Colonic mucosa (tissue), 4 donors: Measurements from ENCODE around the gene CCDC136. TPM values are rescaled to one million over a fixed set of nuclear protein-coding genes. Genes with fewer than 3 reads are reported as not detected.

Source experiments
- DNase-seq: peaks from one replicate; pipeline ENCODE4 v3.0.0-alpha.2; 2020
- H3K27ac ChIP-seq: fragments of 200-600 bp; one replicate; pipeline ENCODE4 v1.8.0; 2021
- H3K27me3 ChIP-seq: fragments of 200-600 bp; one replicate; pipeline ENCODE4 v1.8.0; 2021
- H3K36me3 ChIP-seq: fragments of 200-600 bp; one replicate; pipeline ENCODE4 v1.8.0; 2021
- H3K4me1 ChIP-seq: fragments of 200-600 bp; one replicate; pipeline ENCODE4 v1.8.0; 2021; ENCODE audit warnings: mild to moderate bottlenecking
- H3K4me3 ChIP-seq: fragments of 200-600 bp; one replicate; pipeline ENCODE4 v1.8.0; 2021
- H3K9ac ChIP-seq, 2 donors: one replicate each; pipeline ENCODE4 v1.7.0; 2013; ENCODE audit warnings: control low read depth in 2 of 2, low read depth in 2 of 2, low read length in 2 of 2
- H3K9me3 ChIP-seq: fragments of 200-600 bp; one replicate; pipeline ENCODE4 v1.8.0; 2021
- intact Hi-C: fragments of 100-400 bp; cut with DNase I; formaldehyde crosslinking; loops from one replicate; pipeline ENCODE4 v1.14.1; 2022
- total RNA-seq, 2 donors: library from RNA; stranded (reverse); fragmentation: NEBNext Ultra II Directional in 1 of 2; extraction: Animal tissue kit (Norgen Biotek cat#: 25700) in 1 of 2; gene quantifications; one replicate each; pipeline ENCODE4 v1.2.1, GENCODE V29; 2021
- TF ChIP-seq, protein P1 (sequence below): fragments of 200-600 bp; IDR thresholded peaks from one replicate; pipeline ENCODE4 v1.8.0; 2022; ENCODE audit warnings: antibody characterized with exemption, mild to moderate bottlenecking
- donor health status: healthy.
- donor health status: DM: no; HTN: no; CAD: no.
- donor health status: DM: no; HTN: no; CAD: no.

CCDC136 gene
- total RNA-seq, 2 donors from 2014 or later, result 0.64 to 5.8 TPM

DNA sequence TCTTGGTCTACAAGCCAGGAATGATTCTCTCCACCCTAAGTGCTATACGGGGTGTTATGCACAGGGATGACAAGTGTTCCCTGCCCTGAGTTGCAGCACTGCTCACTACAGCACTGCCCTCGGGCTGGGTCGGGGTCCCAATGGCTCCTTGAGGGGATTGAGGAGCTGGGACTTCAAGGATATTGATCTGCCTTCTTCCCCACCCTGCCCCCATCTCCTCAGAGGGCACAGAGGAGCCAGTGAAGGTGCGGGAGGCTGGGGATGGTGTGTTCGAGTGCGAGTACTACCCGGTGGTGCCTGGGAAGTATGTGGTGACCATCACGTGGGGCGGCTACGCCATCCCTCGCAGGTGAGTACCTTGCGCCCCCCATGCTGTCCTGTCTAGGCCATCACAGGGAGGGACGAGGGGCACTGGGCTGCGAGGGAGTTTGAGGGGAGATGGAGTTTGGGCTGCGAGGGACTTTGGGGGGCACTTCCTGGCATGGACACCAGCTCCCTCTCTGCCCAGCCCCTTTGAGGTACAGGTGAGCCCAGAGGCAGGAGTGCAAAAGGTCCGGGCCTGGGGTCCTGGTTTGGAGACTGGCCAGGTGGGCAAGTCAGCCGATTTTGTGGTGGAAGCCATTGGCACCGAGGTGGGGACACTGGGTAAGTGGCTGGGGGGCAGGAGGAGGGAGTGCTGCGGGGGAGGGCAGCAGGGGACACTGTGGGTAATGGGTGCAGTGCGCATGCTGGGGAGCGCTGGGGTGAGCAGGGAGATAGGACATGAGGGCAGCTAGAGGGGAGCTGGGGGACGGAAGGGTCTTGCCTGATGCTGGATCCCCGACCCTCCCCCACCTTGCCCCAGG lies 48.8 kb downstream of the CCDC136 start:
- intact Hi-C loops, result loop anchor here (2.0 kb wide), 1 partner anchor 42 kb away; no protein-coding TSS in a partner anchor
- no peak overlapping the region for H3K27ac ChIP-seq
- no peak overlapping the region for H3K4me3 ChIP-seq
- H3K36me3 ChIP-seq, result no peaks in the 10 kb centered on the region
- no peaks in the 10 kb centered on the region for H3K4me1 ChIP-seq
- TF ChIP-seq, protein P1, sequence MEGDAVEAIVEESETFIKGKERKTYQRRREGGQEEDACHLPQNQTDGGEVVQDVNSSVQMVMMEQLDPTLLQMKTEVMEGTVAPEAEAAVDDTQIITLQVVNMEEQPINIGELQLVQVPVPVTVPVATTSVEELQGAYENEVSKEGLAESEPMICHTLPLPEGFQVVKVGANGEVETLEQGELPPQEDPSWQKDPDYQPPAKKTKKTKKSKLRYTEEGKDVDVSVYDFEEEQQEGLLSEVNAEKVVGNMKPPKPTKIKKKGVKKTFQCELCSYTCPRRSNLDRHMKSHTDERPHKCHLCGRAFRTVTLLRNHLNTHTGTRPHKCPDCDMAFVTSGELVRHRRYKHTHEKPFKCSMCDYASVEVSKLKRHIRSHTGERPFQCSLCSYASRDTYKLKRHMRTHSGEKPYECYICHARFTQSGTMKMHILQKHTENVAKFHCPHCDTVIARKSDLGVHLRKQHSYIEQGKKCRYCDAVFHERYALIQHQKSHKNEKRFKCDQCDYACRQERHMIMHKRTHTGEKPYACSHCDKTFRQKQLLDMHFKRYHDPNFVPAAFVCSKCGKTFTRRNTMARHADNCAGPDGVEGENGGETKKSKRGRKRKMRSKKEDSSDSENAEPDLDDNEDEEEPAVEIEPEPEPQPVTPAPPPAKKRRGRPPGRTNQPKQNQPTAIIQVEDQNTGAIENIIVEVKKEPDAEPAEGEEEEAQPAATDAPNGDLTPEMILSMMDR, result no peak
- no peaks in the 10 kb centered on the region for H3K27me3 ChIP-seq
- H3K9me3 ChIP-seq, result no peaks in the 10 kb centered on the region
- H3K9ac ChIP-seq, result no peak overlapping the region
- DNase-seq, result no peak

DNA sequence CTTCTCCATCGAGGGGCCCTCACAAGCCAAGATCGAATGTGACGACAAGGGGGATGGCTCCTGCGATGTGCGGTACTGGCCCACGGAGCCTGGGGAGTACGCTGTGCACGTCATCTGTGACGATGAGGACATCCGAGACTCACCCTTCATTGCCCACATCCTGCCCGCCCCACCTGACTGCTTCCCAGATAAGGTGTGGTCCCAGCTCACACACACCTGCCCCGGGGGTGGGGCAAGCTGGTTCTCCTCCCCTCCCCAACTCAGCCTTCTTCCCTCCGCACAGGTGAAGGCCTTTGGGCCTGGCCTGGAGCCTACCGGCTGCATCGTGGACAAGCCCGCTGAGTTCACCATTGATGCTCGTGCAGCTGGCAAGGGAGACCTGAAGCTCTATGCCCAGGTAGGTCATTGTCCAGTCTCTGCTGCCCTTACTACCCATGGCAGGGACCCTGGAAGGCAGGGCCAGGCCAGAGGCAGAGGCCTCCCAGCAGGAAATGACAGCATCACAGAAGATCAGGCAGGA lies 49.5 kb downstream of the CCDC136 start:
- intact Hi-C loops, result loop anchor here (2.0 kb wide), 1 partner anchor 42 kb away; no protein-coding TSS in a partner anchor
- DNase-seq, result peak; percentile 80
- H3K9me3 ChIP-seq, result no peaks in the 10 kb centered on the region
- TF ChIP-seq, protein P1, result no peak
- no peak overlapping the region for H3K9ac ChIP-seq
- no peak overlapping the region for H3K27ac ChIP-seq
- H3K27me3 ChIP-seq, result no peaks in the 10 kb centered on the region
- no peaks in the 10 kb centered on the region for H3K4me1 ChIP-seq
- H3K4me3 ChIP-seq, result no peak overlapping the region
- H3K36me3 ChIP-seq, result no peaks in the 10 kb centered on the region

DNA sequence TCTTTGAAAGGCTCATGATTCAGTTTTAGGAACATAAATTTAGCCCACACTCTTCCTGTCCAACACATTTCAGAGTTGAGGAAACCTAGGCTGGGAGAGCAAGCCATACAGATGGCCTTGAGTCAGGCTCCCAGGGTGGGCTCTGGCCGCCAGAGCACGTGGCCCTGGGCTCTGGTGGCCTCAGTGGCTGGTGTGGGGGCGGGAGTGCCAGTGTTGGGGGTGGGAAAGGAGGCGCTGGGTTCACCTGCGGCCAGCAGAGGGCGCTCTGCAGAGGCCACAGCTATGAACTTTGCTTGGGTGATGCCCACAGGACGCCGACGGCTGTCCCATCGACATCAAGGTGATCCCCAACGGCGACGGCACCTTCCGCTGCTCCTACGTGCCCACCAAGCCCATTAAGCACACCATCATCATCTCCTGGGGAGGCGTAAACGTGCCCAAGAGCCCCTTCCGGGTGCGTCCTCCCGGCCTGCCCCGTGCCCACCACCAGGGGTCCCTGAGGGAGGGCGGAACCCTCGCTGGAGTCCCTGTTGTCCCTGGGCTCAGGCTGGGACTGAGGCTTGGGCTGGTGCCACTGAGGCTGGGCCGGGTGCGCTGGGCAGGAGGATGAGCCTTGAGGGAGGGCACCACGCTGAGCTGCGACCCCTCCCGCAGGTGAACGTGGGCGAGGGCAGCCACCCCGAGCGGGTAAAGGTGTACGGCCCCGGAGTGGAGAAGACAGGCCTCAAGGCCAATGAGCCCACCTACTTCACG lies 50.3 kb downstream of the CCDC136 start:
- intact Hi-C loops, result loop anchor here (2.0 kb wide), 1 partner anchor 41 kb away; no protein-coding TSS in a partner anchor
- DNase-seq, result peak; percentile 53
- Histone ChIP-seq H3K27ac (no peak overlapping the region), H3K27me3 (no peaks in the 10 kb centered on the region), H3K36me3 (no peaks in the 10 kb centered on the region), H3K9me3 (no peaks in the 10 kb centered on the region), H3K9ac (no peak overlapping the region), H3K4me1 (no peaks in the 10 kb centered on the region), H3K4me3 (no peak overlapping the region)
- TF ChIP-seq, protein P1, result peak; percentile 76

DNA sequence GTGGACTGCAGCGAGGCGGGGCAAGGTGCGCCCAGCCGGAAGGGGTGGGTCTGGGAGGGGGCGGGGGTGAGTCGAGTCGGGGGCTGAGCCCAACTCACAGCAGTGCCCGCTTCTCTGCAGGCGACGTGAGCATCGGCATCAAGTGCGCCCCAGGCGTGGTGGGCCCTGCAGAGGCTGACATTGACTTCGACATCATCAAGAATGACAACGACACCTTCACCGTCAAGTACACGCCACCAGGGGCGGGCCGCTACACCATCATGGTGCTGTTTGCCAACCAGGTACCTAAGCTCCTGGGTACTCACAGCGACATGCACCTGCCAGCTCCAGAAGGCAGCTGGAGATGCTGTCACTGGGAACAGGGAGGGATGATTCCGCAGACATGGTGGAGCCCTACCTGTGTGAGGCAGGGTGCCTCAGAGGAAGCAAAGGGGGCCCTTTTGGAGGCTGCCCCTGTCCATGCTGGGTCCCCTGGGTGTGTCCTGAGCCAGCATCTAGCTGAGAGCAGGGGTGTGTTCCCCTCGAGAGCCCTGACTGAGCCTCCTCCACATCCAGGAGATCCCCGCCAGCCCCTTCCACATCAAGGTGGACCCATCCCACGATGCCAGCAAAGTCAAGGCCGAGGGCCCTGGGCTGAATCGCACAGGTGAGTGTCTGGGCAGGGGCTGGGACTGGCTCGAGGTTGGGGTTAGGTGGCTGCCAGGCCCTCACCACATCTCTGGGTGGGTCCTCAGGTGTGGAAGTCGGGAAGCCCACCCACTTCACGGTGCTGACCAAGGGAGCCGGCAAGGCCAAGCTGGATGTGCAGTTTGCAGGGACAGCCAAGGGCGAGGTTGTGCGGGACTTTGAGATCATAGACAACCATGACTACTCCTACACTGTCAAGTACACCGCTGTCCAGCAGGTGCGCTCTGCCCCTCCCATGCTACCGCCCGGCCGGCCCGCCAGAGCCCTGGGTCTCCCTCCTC lies 51.2 kb downstream of the CCDC136 start:
- DNase-seq, result no peak
- H3K4me3 ChIP-seq, result no peak overlapping the region
- H3K9me3 ChIP-seq, result no peaks in the 10 kb centered on the region
- no peaks in the 10 kb centered on the region for H3K4me1 ChIP-seq
- intact Hi-C loops, result no loop called here
- no peak overlapping the region for H3K27ac ChIP-seq
- no peaks in the 10 kb centered on the region for H3K27me3 ChIP-seq
- H3K9ac ChIP-seq, result no peak overlapping the region
- H3K36me3 ChIP-seq, result no peaks in the 10 kb centered on the region
- TF ChIP-seq, protein P1, result no peak
